Superior temporal gyrus (tissue), 1 donor: ENCODE measurements around the gene OR6J1.
"Not testable (repeated sequence)": the region's sequence is repeated elsewhere in the genome, so short reads cannot be mapped to it uniquely, and the experiment has no call there.

Experiments used
- DNase-seq: peaks from one replicate; pipeline ENCODE4 v3.0.0-alpha.2; 2016; ENCODE audit errors: extremely low spot score

The OR6J1 gene

DNA sequence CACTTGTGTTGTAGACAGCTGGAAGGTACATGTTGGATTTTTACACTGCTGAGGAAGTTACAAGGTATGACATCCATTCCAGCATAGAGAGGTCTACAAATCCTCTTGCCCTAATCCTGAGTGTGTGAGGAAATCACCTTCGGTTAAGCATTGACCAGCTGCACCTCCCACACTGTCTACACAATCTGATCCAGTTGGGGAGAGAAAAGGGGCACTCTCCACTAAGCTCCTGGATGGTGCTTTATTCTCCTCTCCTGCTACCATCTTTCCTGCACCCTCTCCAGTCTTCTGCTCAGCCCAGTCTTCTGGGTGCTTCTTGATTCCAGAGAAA, at the start of gene OR6J1:
Gene OR6J1, minus strand, starts transcription at position 48 of the 331 bp plus-strand sequence. CDS start 9,541 bp downstream, outside the sequence.
- no peak for DNase-seq

DNA sequence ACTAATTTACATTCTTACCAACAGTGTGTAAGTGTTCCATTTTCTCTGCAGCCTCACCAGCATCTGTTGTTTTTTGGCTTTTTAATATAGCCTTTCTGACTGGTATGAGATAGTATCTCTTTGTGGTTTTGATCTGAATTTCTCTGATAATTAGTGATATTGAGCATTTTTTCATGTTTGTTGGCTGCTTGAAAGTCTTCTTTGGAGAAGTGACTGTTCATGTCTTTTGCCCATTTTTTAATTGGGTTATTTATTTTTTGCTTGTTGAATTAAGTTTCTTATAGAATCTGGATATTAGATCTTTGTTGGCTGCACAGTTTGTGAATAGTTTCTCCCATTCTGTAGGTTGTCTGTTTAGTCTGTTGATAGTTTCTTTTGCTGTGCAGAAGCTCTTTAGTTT, 48.0 kb upstream of the OR6J1 start:
- no peak for DNase-seq

- no peak for DNase-seq
These were observed 47.0 kb upstream of the OR6J1 start for GRCh38 chr14:22691171-22691570.

- no peak for DNase-seq
These were observed 45.0 kb upstream of the OR6J1 start for GRCh38 chr14:22689199-22689598.

DNA sequence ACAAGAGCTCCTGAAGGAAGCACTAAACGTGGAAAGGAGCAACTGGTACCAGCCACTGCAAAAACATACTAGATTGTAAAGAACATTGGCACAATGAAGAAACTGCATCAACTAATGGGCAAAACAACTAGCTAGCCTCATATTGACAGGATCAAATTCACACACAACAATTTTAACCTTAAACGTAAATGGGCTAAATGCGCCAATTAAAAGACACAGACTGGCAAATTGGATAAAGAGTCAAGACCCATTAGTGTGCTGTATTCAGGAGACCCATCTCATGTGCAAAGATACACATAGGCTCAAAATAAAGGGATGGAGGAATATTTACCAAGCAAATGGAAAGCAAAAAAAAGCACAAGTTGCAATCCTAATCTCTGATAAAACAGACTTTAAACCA, 43.8 kb upstream of the OR6J1 start:
- not testable (repeated sequence) for DNase-seq

DNA sequence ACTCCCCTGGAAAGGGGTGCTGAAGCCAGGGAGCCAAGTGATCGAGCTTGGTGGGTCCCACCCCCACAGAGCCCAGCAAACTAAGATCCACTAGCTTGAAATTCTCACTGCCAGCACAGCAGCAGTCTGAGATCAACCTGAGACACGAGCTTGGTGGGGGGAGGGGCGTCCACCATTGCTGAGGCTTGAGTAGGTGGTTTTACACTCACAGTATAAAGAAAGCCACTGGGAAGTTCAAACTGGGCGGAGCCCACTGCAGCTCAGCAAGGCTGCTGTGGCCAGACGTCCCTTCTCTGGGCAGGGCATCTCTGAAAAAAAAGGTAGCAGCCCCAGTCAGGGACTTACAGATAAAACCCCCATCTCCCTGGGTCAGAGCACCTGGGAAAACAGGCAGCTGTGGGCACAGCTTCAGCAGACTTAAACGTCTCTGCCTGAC, 42.0 kb upstream of the OR6J1 start:
- DNase-seq, result not testable (repeated sequence)

DNA sequence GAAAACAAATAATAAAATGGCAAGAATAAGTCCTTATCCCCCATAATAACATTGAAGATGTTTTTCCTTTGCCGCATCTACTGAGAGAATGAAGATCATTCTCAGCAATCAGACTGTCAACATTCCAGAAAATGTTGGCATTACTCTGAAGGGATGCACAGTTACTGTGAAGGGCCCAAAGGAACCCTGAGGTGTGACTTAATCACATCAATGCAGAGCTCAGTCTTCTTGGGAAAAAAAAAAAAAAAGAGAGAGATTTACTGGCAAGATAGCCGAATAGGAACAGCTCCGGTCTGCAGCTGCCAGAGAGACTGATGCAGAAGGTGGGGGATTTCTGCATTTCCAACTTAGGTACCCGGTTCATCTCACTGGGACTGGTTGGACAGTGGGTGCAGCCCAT, 41.3 kb upstream of the OR6J1 start:
- DNase-seq, result no peak

DNA sequence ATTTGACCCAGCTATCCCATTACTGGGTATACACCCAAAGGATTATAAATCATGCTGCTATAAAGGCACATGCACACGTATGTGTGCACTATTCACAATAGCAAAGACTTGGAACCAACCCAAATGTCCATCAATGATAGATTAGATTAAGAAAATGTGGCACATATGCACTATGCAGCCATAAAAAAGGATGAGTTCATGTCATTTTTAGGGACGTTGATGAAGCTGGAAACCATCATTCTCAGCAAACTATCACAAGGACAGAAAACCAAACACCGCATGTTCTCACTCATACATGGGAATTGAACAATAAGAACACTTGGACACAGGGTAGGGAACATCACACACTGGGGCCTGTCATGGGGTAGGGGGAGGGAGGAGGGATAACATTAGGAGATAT, 39.3 kb upstream of the OR6J1 start:
- not testable (repeated sequence) for DNase-seq

- DNase-seq, result no peak
These were observed 34.1 kb upstream of the OR6J1 start for GRCh38 chr14:22678221-22678620.

GRCh38 chr14:22677551-22677950, 33.4 kb upstream of the OR6J1 start:
- not testable (repeated sequence) for DNase-seq

- DNase-seq, result no peak
These were observed 27.5 kb upstream of the OR6J1 start for GRCh38 chr14:22671622-22672021.

- DNase-seq, result no peak
These were observed 24.7 kb upstream of the OR6J1 start for GRCh38 chr14:22668863-22669262.

GRCh38 chr14:22668417-22668816, 24.3 kb upstream of the OR6J1 start:
- no peak for DNase-seq

DNA sequence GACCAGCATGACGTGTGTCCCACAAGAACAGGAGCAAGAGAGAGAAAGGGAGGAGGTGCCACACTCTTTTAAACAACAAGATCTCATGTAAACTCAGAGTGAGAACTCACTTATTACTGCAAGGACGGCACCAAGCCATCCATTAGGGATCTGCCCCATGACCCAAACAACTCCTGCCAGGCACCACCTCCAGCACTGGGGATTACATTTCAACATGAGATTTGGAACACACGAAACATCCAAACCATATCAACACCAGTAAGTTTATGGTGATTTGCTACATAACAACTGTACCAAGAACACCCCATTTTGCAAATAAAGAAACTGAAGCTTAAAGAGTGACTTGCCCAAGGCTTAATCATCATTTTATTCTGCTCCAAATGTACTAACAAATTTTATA, 23.7 kb upstream of the OR6J1 start:
- DNase-seq, result no peak

GRCh38 chr14:22666203-22666893, 22.2 kb upstream of the OR6J1 start:
- DNase-seq, result no peak

GRCh38 chr14:22664261-22664660, 20.1 kb upstream of the OR6J1 start:
- no peak for DNase-seq

GRCh38 chr14:22660654-22661053, 16.5 kb upstream of the OR6J1 start:
- DNase-seq, result no peak

DNA sequence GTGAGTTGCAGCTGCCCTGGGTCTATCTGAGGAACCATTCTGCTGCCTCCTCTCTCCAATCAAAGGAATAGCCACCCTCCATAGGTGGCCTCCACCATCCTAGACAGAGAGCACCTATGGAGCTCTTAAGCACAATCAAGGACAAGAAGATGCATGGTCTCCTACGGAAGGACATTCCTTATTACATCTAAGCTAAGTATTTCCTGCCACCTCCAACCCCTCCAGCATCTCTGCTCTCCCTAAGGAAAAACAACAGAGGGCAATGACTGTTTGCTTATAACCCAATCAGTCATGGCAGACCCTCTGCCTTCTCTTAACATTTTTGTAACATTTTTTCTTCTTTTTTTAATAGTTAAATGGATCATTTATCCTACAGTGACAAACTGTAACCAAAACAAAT, 14.8 kb upstream of the OR6J1 start:
- DNase-seq, result no peak

DNA sequence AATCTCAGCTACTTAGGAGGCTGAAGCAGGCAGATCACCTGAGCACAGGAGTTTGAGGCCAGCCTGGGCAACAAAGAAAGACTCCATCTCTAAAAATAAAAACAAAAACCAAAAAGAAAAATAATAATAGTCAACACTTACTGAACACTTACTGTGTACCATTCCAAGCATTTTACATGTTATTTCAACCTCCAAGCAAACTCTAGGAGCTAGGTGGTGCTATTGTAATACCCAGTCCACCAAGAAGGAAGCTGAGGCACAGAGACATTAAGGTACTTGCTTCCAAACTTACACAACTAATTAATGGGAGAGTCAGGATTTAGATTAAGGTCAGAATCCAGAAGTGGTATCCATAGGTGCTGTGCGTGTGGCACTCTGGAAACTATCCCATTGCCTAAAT, 13.7 kb upstream of the OR6J1 start:
- no peak for DNase-seq

DNA sequence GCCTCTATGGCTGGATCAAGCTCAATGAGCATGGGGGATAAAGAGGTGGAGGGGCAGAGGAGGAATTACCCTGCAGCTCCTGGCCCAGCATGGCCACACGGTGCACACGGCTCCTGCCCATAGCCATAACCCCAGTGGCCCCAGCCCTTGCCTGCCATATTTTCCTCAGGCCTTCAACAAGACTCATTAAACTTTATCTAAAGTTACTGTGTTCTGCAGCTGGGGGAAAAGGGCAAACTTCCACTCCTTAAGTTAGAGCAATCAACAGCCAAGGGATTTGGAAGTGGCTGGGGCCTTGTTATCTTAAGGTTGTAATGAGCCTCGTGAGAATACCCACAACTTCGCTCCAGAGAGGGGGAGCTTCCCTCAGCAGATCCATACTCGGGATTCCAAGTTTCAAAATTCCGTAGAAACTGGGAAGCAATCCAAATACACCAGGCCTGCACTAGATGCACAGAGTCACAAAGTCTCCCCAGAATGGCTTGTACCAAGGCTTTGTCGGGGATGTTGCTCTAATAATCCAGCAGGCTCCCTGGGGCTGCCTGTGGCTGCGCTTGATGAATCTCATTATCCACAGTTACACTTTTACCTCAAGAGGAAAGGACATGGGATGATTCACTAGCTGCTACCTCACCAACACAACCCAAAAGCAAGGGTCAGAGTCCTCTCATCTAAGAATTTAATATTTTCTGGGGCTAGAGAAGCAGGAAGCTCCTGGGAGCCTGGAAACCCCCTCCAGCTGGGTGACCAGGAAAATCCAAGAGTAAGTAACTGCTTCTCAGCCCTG, 13.0 kb upstream of the OR6J1 start:
- DNase-seq, result no peak

DNA sequence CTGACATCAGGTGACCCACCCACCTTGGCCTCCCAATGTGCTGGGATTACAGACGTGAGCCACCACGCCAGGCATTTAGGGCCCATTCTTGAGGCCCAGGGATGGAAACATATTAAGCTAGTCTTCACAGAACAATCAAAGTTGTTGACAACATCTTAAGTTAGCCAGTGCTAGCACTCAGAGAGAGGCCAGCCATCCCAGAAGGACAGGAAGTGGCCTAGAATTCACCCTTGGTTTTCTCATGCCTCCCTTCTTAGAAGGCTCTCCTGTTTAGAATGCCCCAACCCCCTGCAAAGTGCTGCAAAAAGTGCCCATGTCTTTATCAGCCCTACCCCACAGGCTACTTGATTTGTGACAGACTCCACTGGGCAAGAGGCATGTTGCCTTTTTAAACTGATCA, 12.1 kb upstream of the OR6J1 start:
- no peak for DNase-seq

DNA sequence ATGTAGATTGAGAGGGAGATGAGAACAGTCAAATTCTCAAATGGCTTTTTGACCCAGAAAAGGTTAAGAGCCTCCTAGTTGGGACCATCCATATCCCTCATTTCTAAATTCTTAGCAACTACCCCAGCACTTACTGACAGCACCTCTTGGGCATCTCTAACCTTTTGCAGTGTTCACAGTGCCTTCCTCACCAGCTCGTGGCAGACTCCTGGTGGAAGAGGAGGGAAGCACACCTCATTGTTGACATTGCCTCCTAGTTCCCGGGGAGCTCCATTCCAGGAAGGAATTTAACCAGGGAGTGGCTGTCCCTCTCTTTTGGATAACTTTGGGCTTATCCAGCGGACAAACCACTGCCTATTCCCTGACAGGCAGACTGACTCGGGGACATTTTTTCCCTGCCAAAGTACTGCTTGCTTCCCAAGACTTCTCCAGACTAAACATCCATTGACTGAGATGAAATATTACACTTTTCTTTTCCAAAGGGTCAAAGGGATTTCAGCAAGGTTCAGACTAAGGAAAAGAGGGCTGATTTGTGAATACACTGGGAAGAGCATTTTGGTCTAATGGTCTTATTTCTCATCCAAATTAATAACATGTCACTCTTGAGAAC, 9.0 kb upstream of the OR6J1 start:
- DNase-seq, result peak; percentile 32

DNA sequence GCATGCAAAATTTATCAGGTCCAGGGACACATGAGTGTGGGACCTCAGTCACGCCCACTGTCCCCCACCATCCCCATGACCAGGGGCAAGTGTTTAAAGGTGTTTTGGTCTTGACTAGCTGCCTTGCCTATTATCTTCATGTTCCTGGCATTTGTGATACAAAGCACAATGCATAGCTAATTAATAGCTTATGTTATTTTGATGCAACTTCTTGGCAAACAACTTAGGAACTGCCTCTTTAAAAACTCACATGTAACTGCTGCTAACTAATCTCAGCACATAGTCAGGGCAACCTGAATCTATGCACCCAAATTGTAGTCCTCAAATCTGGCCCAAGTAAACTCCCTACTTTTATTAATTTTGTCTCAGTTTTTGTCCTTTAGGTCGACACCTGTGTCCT, 7.4 kb upstream of the OR6J1 start:
- DNase-seq, result no peak
